ENCODE data around the gene BRI3BP.
"Not testable (repeated sequence)": the region's sequence is repeated elsewhere in the genome, so short reads cannot be mapped to it uniquely, and the experiment has no call there.

BRI3BP gene

DNA sequence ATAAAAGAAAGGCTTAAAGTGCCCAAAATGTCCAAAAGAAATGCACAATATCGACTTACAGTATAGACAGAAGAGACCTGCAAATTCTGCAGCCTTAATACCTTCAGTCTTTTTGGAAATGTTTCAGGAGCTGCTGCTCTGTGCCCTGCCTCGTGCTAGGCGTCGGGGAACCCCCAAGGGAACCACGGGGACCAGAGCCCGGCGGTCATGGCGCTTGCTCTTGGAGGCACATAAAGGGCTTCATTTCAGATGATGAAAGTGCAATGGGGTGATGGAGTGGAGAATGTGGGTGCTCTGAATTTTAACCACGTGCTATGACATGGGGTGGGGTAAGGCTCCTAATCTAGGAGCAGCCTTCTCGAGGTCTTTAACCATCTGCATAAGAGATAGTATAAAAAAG is 57.0 kb downstream of the BRI3BP start:
- no peak overlapping the region for H3K4me3 ChIP-seq (replicated peaks in 1 of 2; ENCODE audit: low read depth in 2 of 2, low read length in 2 of 2)
- no peak for DNase-seq (ENCODE audit: low read depth in 2 of 2)
- TF ChIP-seq, protein P1, sequence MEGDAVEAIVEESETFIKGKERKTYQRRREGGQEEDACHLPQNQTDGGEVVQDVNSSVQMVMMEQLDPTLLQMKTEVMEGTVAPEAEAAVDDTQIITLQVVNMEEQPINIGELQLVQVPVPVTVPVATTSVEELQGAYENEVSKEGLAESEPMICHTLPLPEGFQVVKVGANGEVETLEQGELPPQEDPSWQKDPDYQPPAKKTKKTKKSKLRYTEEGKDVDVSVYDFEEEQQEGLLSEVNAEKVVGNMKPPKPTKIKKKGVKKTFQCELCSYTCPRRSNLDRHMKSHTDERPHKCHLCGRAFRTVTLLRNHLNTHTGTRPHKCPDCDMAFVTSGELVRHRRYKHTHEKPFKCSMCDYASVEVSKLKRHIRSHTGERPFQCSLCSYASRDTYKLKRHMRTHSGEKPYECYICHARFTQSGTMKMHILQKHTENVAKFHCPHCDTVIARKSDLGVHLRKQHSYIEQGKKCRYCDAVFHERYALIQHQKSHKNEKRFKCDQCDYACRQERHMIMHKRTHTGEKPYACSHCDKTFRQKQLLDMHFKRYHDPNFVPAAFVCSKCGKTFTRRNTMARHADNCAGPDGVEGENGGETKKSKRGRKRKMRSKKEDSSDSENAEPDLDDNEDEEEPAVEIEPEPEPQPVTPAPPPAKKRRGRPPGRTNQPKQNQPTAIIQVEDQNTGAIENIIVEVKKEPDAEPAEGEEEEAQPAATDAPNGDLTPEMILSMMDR (IDR thresholded peaks at IDR 0.05; ENCODE audit: low read depth, low read length), result no peak

- TF ChIP-seq, protein P1 (IDR thresholded peaks at IDR 0.05; ENCODE audit: low read depth, low read length), result no peak
- no peak overlapping the region for H3K4me3 ChIP-seq (replicated peaks in 1 of 2; ENCODE audit: low read depth in 2 of 2, low read length in 2 of 2)
- no peak for DNase-seq (ENCODE audit: low read depth in 2 of 2)
Observed at GRCh38 chr12:125050868-125051267, 57.4 kb downstream of the BRI3BP start.

- no peak overlapping the region for H3K4me3 ChIP-seq (replicated peaks in 1 of 2; ENCODE audit: low read depth in 2 of 2, low read length in 2 of 2)
Observed at GRCh38 chr12:125053821-125054220, 60.4 kb downstream of the BRI3BP start.

DNA sequence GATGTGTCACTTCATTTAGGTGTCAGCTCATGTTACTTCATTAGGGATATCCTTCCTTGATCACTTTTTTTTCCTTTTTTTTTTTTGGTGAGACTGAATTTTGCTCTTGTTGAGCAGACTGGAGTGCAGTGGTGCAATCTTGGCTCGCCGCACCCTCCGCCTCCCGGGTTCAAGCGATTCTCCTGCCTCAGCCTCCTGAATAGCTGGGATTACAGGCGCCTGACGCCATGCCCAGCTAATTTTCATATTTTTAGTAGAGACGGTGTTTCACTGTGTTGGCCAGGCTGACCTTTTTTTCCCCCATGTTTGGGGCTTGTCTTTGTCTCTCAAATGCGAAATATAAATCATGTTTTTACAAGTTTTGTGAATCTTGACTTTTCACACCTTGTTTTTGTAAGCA is 62.1 kb downstream of the BRI3BP start:
- TF ChIP-seq, protein P1 (IDR thresholded peaks at IDR 0.05; ENCODE audit: low read depth, low read length), result no peak
- no peak for DNase-seq (ENCODE audit: low read depth in 2 of 2)
- no peak overlapping the region for H3K4me3 ChIP-seq (replicated peaks in 1 of 2; ENCODE audit: low read depth in 2 of 2, low read length in 2 of 2)

More at GRCh38 chr12:125053821-125054220, 60.4 kb downstream of the BRI3BP start:
- TF ChIP-seq, protein P1 (IDR thresholded peaks at IDR 0.05; ENCODE audit: low read depth, low read length), result no peak
- DNase-seq (ENCODE audit: low read depth in 2 of 2), result peak in 1 of 2 donors; percentile 63

GRCh38 chr12:125056306-125056705 is 62.9 kb downstream of the BRI3BP start:
- no peak for DNase-seq (ENCODE audit: low read depth in 2 of 2)
- TF ChIP-seq, protein P1 (IDR thresholded peaks at IDR 0.05; ENCODE audit: low read depth, low read length), result no peak
- no peak overlapping the region for H3K4me3 ChIP-seq (replicated peaks in 1 of 2; ENCODE audit: low read depth in 2 of 2, low read length in 2 of 2)

DNA sequence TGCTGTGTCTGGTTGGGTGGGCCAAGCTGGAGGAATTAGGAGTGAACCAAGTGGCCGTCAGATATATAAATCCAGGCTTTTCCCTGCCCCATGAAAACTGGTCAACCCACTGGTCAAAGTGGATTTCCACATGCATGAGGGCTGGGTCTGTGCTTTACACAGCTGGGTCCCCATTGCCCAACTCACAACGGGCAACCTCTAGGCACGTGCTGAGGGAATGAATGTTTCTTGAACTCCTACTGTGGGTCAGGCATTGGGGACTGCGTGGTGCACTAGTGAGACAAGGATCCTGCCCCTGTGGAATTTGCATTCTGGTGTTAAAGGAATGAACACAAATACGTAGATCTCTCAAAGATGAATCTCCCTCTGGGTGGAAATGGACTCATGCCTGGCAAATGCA is 64.3 kb downstream of the BRI3BP start:
- H3K4me3 ChIP-seq (replicated peaks in 1 of 2; ENCODE audit: low read depth in 2 of 2, low read length in 2 of 2), result no peak overlapping the region
- TF ChIP-seq, protein P1 (IDR thresholded peaks at IDR 0.05; ENCODE audit: low read depth, low read length), result no peak
- DNase-seq (ENCODE audit: low read depth in 2 of 2), result no peak

GRCh38 chr12:125061229-125061628 is 67.8 kb downstream of the BRI3BP start:
- TF ChIP-seq, protein P1 (IDR thresholded peaks at IDR 0.05; ENCODE audit: low read depth, low read length), result no peak
- H3K4me3 ChIP-seq (replicated peaks in 1 of 2; ENCODE audit: low read depth in 2 of 2, low read length in 2 of 2), result no peak overlapping the region
- no peak for DNase-seq (ENCODE audit: low read depth in 2 of 2)

DNA sequence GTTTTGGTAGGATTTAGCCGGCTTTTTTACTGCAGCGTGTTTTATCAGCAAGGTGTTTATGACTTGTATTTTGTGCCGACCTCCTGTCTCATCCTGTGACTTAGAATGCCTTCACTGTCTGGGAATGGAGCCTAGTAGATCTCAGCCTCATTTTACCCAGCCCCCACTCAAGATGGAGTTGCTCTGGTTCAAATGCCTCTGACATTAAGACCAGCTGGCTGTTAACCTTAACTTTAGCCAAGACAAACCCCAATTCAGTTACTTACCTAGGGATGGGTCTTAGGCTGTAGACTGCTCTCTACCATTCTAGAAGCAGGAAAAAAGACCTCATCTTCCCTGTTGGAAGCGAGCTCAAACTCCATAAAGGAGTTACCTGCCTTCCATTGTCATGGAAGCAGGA is 70.1 kb downstream of the BRI3BP start:
- H3K4me3 ChIP-seq (replicated peaks in 1 of 2; ENCODE audit: low read depth in 2 of 2, low read length in 2 of 2); DNase-seq (ENCODE audit: low read depth in 2 of 2): not testable (repeated sequence)

Measured in cardiac fibroblast (primary cell).